Bone marrow (tissue), 2 donors: Measurements from ENCODE around the gene ZNF169.
"Not testable (repeated sequence)": the region's sequence is repeated elsewhere in the genome, so short reads cannot be mapped to it uniquely, and the experiment has no call there.

Experiments
- DNase-seq, 2 donors: peaks; one replicate each; lab custom pipeline; 2025; lab: John Stamatoyannopoulos, UW

ZNF169 gene

DNA sequence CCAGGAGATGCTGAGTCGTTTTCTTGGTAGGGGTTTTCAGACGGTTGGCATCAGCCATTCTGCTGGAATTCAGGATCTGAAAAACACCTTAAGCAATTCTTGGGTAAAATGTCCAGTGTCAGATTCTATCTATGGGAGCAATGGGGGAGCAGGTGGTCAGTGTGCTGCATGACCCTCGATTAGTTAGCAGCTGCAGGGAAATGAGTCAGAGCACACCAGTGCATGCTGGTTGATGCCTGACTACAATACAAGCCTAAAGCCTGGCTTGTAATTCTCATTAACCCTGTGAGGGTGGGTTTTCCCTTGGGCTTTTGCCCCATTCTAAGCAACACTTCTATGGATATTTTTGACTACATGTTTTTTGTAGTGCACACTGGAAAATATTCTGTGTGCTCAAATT, 89.7 kb downstream of the ZNF169 start:
- DNase-seq = not testable (repeated sequence)
